Measurements from ENCODE around the gene PRR7.

- no peak for TF ChIP-seq CTCF (IDR thresholded peaks at IDR 0.05)
- TF ChIP-seq POLR2A (IDR thresholded peaks at IDR 0.05), result no peak
These were observed 33.9 kb upstream of the PRR7 start for GRCh38 chr5:177412603-177413233.
